HepG2 (cell line): ENCODE data around the gene DNAH8. TPM values are rescaled to one million over a fixed set of nuclear protein-coding genes. Genes with fewer than 3 reads are reported as not detected.

Experiments used
- ATAC-seq: fragments of 200-7000 bp; cut with Tn5 transposase; 3 replicates; pipeline ENCODE4 v1.9.1; 2020; ENCODE audit warnings: mild to moderate bottlenecking, moderate library complexity
- BruUV-seq: library from RNA; stranded (reverse); fragments of 400-500 nt; replicated peaks from 2 replicates; lab custom pipeline; 2021; lab: Mats Ljungman, UMichigan
- CTCF ChIA-PET: fragments of 300-600 bp; formaldehyde crosslinking; extraction: SDS; loops from one replicate; lab custom pipeline; 2021; ENCODE audit warnings: low total read pairs, inconsistent platforms, low intra/inter-chr PET ratio; lab: Yijun Ruan, JAX
- POLR2A ChIA-PET: fragments of 350-600 bp; sonication (Branson Sonifier 250); formaldehyde crosslinking; loops from one replicate; lab custom pipeline; 2020; ENCODE audit warnings: antibody characterized with exemption, inconsistent platforms; lab: Yijun Ruan, JAX
- DNase-seq: peaks from one replicate; pipeline ENCODE4 v3.0.0-alpha.2; 2015; ENCODE audit warnings: low spot score
- FAIRE-seq: peaks from 3 replicates; lab custom pipeline; 2011; peaks lifted over from hg19 to GRCh38; lab: Jason Lieb, UNC
- H2AFZ ChIP-seq: one replicate; pipeline ENCODE4 v1.6.1; 2011; ENCODE audit warnings: low read length, inconsistent platforms
- H3K27ac ChIP-seq: fragments of 300-600 bp; 3 replicates; pipeline ENCODE4 v1.8.0; 2011; ENCODE audit warnings: mixed run types, mild to moderate bottlenecking, mixed read lengths, low read length, inconsistent platforms; ENCODE audit not compliant: insufficient read depth; ENCODE audit errors: extremely low read length
- H3K27me3 ChIP-seq, 2 experiments: fragments of 200-600 bp in 1 of 2; 2 replicates in 1 of 2; 3 replicates in 1 of 2; pipeline versions ENCODE4 v1.6.0 to v1.8.0; 2011; ENCODE audit warnings: low read length in 2 of 2, mild to moderate bottlenecking in 2 of 2, moderate library complexity in 2 of 2, inconsistent platforms in 1 of 2; ENCODE audit not compliant: insufficient read depth in 2 of 2, control insufficient read depth in 1 of 2
- H3K36me3 ChIP-seq, 2 experiments: fragments of 200-600 bp in 1 of 2; replicated peaks in 1 of 2; 2 replicates in 1 of 2; 3 replicates in 1 of 2; pipeline versions ENCODE4 v1.5.1 to v1.8.0; 2011; ENCODE audit warnings: low read length in 2 of 2, inconsistent platforms in 1 of 2; ENCODE audit not compliant: insufficient read depth in 2 of 2, control insufficient read depth in 1 of 2
- H3K4me1 ChIP-seq: 2 replicates; pipeline ENCODE4 v1.5.1; 2012; ENCODE audit warnings: low read length, inconsistent platforms; ENCODE audit not compliant: insufficient read depth
- H3K4me2 ChIP-seq: 2 replicates; pipeline ENCODE4 v1.6.0; 2011; ENCODE audit warnings: low read depth, low read length, inconsistent platforms
- H3K4me3 ChIP-seq, 3 experiments: fragments of 200-600 bp in 1 of 3; sonication (generic), shearing (Covaris generic) in 1 of 3; replicated peaks in 1 of 3; 2 replicates each; pipeline ENCODE4 v1.5.1; 2011 to 2016; ENCODE audit warnings: low read length in 3 of 3, inconsistent platforms in 2 of 3, low read depth in 2 of 3, mild to moderate bottlenecking in 2 of 3, control low read depth in 1 of 3, mixed read lengths in 1 of 3; ENCODE audit not compliant: insufficient read depth in 1 of 3
- H3K79me2 ChIP-seq: one replicate; pipeline ENCODE4 v1.6.1; 2011; ENCODE audit warnings: low read length, inconsistent platforms; ENCODE audit not compliant: insufficient read depth
- H3K9ac ChIP-seq: 2 replicates; pipeline ENCODE4 v1.6.0; 2011; ENCODE audit warnings: mild to moderate bottlenecking, low read depth, low read length, inconsistent platforms; ENCODE audit not compliant: insufficient read depth
- H3K9me3 ChIP-seq: 2 replicates; pipeline ENCODE4 v1.5.1; 2012; ENCODE audit warnings: mild to moderate bottlenecking, low read length
- H4K20me1 ChIP-seq: 2 replicates; pipeline ENCODE4 v1.6.0; 2011; ENCODE audit warnings: inconsistent platforms, mild to moderate bottlenecking, low read length, moderate library complexity; ENCODE audit not compliant: insufficient read depth
- ATRX ChIP-seq: sonication (generic); formaldehyde crosslinking; IDR thresholded peaks from 2 replicates; pipeline ENCODE4 v1.4.0; 2020; ENCODE audit warnings: missing genetic modification reagents, borderline replicate concordance
- CENPT ChIP-seq: sonication (generic); formaldehyde crosslinking; IDR thresholded peaks from 2 replicates; pipeline ENCODE4 v1.8.0; 2022; ENCODE audit warnings: low read depth, mild to moderate bottlenecking, moderate library complexity, missing genetic modification reagents
- CENPX ChIP-seq: sonication (generic); formaldehyde crosslinking; IDR thresholded peaks from 2 replicates; pipeline ENCODE4 v1.9.0; 2021; ENCODE audit warnings: mild to moderate bottlenecking, missing genetic modification reagents, moderate library complexity
- NCOR1 ChIP-seq: fragments of 200-600 bp; sonication (generic); IDR thresholded peaks from 2 replicates; pipeline ENCODE4 v1.7.0; 2017; ENCODE audit warnings: antibody characterized with exemption, low read length, borderline replicate concordance
- SRSF4 ChIP-seq: fragments of 200-400 bp; formaldehyde crosslinking; IDR thresholded peaks from one replicate; pipeline ENCODE4 v1.6.1; 2018; ENCODE audit warnings: mild to moderate bottlenecking, low read depth, low read length, moderate library complexity; ENCODE audit not compliant: poor library complexity, severe bottlenecking
- TBL1XR1 ChIP-seq: fragments of 150-350 bp; IDR thresholded peaks from 2 replicates; pipeline ENCODE4 v1.6.1; 2014; ENCODE audit warnings: borderline replicate concordance, low read length; ENCODE audit not compliant: partially characterized antibody
- TGIF2 ChIP-seq: IDR thresholded peaks from 2 replicates; pipeline ENCODE4 v1.6.1; 2016; ENCODE audit warnings: control low read depth, missing compliant biosample characterization
- ZFP82 ChIP-seq: sonication (generic); formaldehyde crosslinking; IDR thresholded peaks from 2 replicates; pipeline ENCODE4 v1.5.1; 2020; ENCODE audit warnings: mild to moderate bottlenecking, missing genetic modification reagents, borderline replicate concordance
- ZNF275 ChIP-seq: sonication (generic); formaldehyde crosslinking; IDR thresholded peaks from 2 replicates; pipeline ENCODE4 v1.8.0; 2022; ENCODE audit warnings: missing genetic modification reagents, mild to moderate bottlenecking, inconsistent platforms, borderline replicate concordance
- ZNF367 ChIP-seq: sonication (generic); formaldehyde crosslinking; IDR thresholded peaks from 2 replicates; pipeline ENCODE4 v1.4.0; 2020; ENCODE audit warnings: missing genetic modification reagents, borderline replicate concordance
- WGBS: methylation state at CpG from one replicate; pipeline ENCODE4 v1.1.6; 2017; ENCODE audit warnings: low lambda C conversion rate; 5-methylcytosine and 5-hydroxymethylcytosine counted together
- in situ Hi-C: cut with HindIII; loops from 2 replicates; pipeline ENCODE4 v1.10.0; 2017; ENCODE audit warnings: low pct_unique_long_range_greater_than_20kb; ENCODE audit not compliant: extremely low pct_ligation_motif_present
- intact Hi-C: fragments of 100-400 bp; cut with micrococcal nuclease; formaldehyde crosslinking; loops from one replicate; pipeline ENCODE4 v1.10.0; 2022; ENCODE audit not compliant: unreplicated experiment
- polyA plus RNA-seq, 8 experiments: library from polyadenylated mRNA; depleted of rRNA in 3 of 8; stranded (reverse) in 7 of 8; unstranded in 1 of 8; fragments of >200 nt; fragmentation: Illumina TruSeq in 4 of 8; extraction: Trizol in 4 of 8; gene quantifications; 2 replicates each; pipeline versions ENCODE4 v1.2.1 to v1.2.3, GENCODE V29; 2011 to 2016; ENCODE audit warnings: low read depth in 4 of 8, missing spikeins in 1 of 8, mixed read lengths in 1 of 8; ENCODE audit not compliant: insufficient read depth in 1 of 8
- total RNA-seq, 5 experiments: library from RNA; depleted of rRNA; stranded (reverse); fragments of >200 nt; fragmentation: Illumina TruSeq; extraction: Trizol; gene quantifications; 2 replicates each; pipeline ENCODE4 v1.2.3, GENCODE V29; 2016; ENCODE audit warnings: low read depth in 1 of 5
- TF ChIP-seq, protein P1 (sequence below): sonication (generic); formaldehyde crosslinking; IDR thresholded peaks from 2 replicates; pipeline ENCODE4 v1.5.0; 2020; ENCODE audit warnings: mild to moderate bottlenecking, missing genetic modification reagents
- TF ChIP-seq, protein P2 (sequence below): IDR thresholded peaks from 2 replicates; pipeline ENCODE4 v1.6.1; 2016
- TF ChIP-seq, protein P3 (sequence below): sonication (generic); formaldehyde crosslinking; IDR thresholded peaks from 2 replicates; pipeline ENCODE4 v1.4.0; 2020; ENCODE audit warnings: missing genetic modification reagents
- TF ChIP-seq, protein P4 (sequence below): sonication (generic); formaldehyde crosslinking; IDR thresholded peaks from 2 replicates; pipeline ENCODE4 v1.4.0; 2020; ENCODE audit warnings: missing genetic modification reagents, low read depth, mild to moderate bottlenecking, borderline replicate concordance

The DNAH8 gene
- total and polyA plus RNA-seq, 2 of the 13 experiments (the other 11 are each of a cell fraction or from before 2014, with no cell fraction given): not detected

GRCh38 chr6:39055661-39056060 is 340.6 kb downstream of the DNAH8 start (continued):
- TF ChIP-seq CENPX (CRISPR knock-in tag): no peak
- TF ChIP-seq ZNF367 (CRISPR knock-in tag): no peak

GRCh38 chr6:39056191-39056590 is 341.1 kb downstream of the DNAH8 start:
- H3K79me2 ChIP-seq: no peaks in the 10 kb centered on the region
- H3K27me3 ChIP-seq: peaks cover 0 to 35% of the 10 kb centered on the region in 2 experiments; a peak in 3 of 5 replicates
- DNase-seq (no peak), ATAC-seq (no peak), FAIRE-seq (no peak)
- ChIA-PET POLR2A (no interaction called here), CTCF (no interaction called here)
- BruUV-seq: no TSS peak
- in situ Hi-C loops: no loop called here
- intact Hi-C loops: no loop called here
- no peaks in the 10 kb centered on the region for H3K4me1 ChIP-seq
- no peak overlapping the region for H3K9ac ChIP-seq
- no peak overlapping the region for H3K4me3 ChIP-seq
- H2AFZ ChIP-seq: no peak overlapping the region
- H3K4me2 ChIP-seq: no peak overlapping the region
- H3K27ac ChIP-seq: no peak overlapping the region
- WGBS: 47% methylated on average over 4 of the region's 5 CpGs
- no peaks in the 10 kb centered on the region for H4K20me1 ChIP-seq
- no peaks in the 10 kb centered on the region for H3K36me3 ChIP-seq
- H3K9me3 ChIP-seq: no peaks in the 10 kb centered on the region
- TF ChIP-seq ZFP82: no peak
- TF ChIP-seq, protein P1, sequence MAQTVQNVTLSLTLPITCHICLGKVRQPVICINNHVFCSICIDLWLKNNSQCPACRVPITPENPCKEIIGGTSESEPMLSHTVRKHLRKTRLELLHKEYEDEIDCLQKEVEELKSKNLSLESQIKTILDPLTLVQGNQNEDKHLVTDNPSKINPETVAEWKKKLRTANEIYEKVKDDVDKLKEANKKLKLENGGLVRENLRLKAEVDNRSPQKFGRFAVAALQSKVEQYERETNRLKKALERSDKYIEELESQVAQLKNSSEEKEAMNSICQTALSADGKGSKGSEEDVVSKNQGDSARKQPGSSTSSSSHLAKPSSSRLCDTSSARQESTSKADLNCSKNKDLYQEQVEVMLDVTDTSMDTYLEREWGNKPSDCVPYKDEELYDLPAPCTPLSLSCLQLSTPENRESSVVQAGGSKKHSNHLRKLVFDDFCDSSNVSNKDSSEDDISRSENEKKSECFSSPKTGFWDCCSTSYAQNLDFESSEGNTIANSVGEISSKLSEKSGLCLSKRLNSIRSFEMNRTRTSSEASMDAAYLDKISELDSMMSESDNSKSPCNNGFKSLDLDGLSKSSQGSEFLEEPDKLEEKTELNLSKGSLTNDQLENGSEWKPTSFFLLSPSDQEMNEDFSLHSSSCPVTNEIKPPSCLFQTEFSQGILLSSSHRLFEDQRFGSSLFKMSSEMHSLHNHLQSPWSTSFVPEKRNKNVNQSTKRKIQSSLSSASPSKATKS (CRISPR knock-in tag): no peak
- no peak for TF ChIP-seq CENPT (CRISPR knock-in tag)
- TF ChIP-seq, protein P2, sequence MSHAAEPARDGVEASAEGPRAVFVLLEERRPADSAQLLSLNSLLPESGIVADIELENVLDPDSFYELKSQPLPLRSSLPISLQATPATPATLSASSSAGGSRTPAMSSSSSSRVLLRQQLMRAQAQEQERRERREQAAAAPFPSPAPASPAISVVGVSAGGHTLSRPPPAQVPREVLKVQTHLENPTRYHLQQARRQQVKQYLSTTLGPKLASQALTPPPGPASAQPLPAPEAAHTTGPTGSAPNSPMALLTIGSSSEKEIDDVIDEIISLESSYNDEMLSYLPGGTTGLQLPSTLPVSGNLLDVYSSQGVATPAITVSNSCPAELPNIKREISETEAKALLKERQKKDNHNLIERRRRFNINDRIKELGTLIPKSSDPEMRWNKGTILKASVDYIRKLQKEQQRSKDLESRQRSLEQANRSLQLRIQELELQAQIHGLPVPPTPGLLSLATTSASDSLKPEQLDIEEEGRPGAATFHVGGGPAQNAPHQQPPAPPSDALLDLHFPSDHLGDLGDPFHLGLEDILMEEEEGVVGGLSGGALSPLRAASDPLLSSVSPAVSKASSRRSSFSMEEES (CRISPR knock-in tag): no peak
- no peak for TF ChIP-seq ATRX (CRISPR knock-in tag)
- no peak for TF ChIP-seq SRSF4
- TF ChIP-seq, protein P3, sequence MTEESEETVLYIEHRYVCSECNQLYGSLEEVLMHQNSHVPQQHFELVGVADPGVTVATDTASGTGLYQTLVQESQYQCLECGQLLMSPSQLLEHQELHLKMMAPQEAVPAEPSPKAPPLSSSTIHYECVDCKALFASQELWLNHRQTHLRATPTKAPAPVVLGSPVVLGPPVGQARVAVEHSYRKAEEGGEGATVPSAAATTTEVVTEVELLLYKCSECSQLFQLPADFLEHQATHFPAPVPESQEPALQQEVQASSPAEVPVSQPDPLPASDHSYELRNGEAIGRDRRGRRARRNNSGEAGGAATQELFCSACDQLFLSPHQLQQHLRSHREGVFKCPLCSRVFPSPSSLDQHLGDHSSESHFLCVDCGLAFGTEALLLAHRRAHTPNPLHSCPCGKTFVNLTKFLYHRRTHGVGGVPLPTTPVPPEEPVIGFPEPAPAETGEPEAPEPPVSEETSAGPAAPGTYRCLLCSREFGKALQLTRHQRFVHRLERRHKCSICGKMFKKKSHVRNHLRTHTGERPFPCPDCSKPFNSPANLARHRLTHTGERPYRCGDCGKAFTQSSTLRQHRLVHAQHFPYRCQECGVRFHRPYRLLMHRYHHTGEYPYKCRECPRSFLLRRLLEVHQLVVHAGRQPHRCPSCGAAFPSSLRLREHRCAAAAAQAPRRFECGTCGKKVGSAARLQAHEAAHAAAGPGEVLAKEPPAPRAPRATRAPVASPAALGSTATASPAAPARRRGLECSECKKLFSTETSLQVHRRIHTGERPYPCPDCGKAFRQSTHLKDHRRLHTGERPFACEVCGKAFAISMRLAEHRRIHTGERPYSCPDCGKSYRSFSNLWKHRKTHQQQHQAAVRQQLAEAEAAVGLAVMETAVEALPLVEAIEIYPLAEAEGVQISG: no peak
- no peak for TF ChIP-seq NCOR1
- TF ChIP-seq, protein P4, sequence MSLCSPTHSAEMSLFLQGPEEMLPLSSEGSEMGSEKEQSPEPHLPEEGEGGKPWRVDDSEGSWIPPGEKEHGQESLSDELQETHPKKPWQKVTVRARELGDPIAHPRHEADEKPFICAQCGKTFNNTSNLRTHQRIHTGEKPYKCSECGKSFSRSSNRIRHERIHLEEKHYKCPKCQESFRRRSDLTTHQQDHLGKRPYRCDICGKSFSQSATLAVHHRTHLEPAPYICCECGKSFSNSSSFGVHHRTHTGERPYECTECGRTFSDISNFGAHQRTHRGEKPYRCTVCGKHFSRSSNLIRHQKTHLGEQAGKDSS (CRISPR knock-in tag): no peak
- no peak for TF ChIP-seq ZNF275
- no peak for TF ChIP-seq TGIF2 (CRISPR knock-in tag)
- TF ChIP-seq TBL1XR1: no peak
